ENCODE data around the gene MAP3K10. TPM values are rescaled to one million over a fixed set of nuclear protein-coding genes. Genes with fewer than 3 reads are reported as not detected.

Gene MAP3K10
- total and polyA plus RNA-seq, 9 of the 15 experiments (the other 6 are each of a cell fraction or from before 2014, with no cell fraction given), result 0.01 to 8.0 (median 2.7) TPM; not detected in 1

DNA sequence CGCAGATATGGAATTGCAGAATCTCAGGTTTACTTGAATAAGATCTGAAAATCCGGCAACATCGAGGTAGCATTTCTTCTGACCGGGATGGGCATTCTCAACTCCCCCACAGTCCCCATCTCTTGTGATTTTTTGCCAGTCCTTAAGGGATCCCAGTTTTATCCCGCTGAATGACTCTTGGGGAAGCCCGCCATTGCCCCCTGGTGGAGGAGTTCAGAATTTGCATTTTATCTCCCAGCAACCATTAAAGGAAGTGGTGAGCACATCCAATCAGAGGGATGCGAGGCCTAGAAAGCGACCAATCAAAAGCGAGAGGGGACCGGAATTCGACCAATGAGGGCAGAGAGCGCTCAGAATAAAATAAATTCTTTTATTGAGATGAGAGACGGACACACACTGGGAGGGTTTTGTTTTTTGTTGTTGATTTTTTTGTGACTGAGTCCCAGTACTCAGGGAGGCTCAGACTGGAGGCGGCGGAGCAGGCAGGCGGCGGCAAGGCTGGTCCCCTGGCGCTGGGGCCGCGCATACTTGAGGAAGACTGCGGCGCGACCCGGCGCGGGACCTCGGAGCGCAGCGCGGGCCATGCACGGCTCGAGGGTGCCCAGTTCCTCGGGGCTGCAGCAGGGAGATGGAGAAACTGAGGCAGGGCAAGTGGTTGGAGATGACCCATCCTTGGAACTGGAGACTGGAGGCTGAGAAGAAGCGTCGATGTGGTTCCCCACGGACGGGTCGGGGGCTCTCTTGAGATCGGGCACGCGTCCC, 30.8 kb downstream of the MAP3K10 start (continued):
- TF ChIP-seq, protein P1, sequence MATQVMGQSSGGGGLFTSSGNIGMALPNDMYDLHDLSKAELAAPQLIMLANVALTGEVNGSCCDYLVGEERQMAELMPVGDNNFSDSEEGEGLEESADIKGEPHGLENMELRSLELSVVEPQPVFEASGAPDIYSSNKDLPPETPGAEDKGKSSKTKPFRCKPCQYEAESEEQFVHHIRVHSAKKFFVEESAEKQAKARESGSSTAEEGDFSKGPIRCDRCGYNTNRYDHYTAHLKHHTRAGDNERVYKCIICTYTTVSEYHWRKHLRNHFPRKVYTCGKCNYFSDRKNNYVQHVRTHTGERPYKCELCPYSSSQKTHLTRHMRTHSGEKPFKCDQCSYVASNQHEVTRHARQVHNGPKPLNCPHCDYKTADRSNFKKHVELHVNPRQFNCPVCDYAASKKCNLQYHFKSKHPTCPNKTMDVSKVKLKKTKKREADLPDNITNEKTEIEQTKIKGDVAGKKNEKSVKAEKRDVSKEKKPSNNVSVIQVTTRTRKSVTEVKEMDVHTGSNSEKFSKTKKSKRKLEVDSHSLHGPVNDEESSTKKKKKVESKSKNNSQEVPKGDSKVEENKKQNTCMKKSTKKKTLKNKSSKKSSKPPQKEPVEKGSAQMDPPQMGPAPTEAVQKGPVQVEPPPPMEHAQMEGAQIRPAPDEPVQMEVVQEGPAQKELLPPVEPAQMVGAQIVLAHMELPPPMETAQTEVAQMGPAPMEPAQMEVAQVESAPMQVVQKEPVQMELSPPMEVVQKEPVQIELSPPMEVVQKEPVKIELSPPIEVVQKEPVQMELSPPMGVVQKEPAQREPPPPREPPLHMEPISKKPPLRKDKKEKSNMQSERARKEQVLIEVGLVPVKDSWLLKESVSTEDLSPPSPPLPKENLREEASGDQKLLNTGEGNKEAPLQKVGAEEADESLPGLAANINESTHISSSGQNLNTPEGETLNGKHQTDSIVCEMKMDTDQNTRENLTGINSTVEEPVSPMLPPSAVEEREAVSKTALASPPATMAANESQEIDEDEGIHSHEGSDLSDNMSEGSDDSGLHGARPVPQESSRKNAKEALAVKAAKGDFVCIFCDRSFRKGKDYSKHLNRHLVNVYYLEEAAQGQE (IDR thresholded peaks at IDR 0.05; ENCODE audit: borderline replicate concordance), result peak; percentile 87
- TF ChIP-seq, protein P1 (CRISPR knock-in tag; IDR thresholded peaks at IDR 0.05; ENCODE audit: low read depth), result no peak
- no peak for TF ChIP-seq ZNF311 (CRISPR knock-in tag; IDR thresholded peaks at IDR 0.05)
- no peak for TF ChIP-seq ZNF324 (CRISPR knock-in tag; IDR thresholded peaks at IDR 0.05)
- TF ChIP-seq CREM (IDR thresholded peaks at IDR 0.05; ENCODE audit: low read depth), result no peak
- TF ChIP-seq ZBED1 (IDR thresholded peaks at IDR 0.05), result no peak
- no peak for TF ChIP-seq U2AF2 (optimal IDR thresholded peaks at IDR 0.05; ENCODE audit: low read depth, low read length)
- TF ChIP-seq RBFOX2 (IDR thresholded peaks at IDR 0.05; ENCODE audit: low read depth, low read length), result no peak
- TF ChIP-seq CHD1 (IDR thresholded peaks at IDR 0.05; ENCODE audit: low read length), result no peak
- TF ChIP-seq C11orf30 (IDR thresholded peaks at IDR 0.05; ENCODE audit: low read depth), result no peak
- TF ChIP-seq ZNF253 (CRISPR knock-in tag; conservative IDR thresholded peaks at IDR 0.05), result no peak
- no peak for TF ChIP-seq LARP7 (IDR thresholded peaks at IDR 0.05)
- TF ChIP-seq, protein P2, sequence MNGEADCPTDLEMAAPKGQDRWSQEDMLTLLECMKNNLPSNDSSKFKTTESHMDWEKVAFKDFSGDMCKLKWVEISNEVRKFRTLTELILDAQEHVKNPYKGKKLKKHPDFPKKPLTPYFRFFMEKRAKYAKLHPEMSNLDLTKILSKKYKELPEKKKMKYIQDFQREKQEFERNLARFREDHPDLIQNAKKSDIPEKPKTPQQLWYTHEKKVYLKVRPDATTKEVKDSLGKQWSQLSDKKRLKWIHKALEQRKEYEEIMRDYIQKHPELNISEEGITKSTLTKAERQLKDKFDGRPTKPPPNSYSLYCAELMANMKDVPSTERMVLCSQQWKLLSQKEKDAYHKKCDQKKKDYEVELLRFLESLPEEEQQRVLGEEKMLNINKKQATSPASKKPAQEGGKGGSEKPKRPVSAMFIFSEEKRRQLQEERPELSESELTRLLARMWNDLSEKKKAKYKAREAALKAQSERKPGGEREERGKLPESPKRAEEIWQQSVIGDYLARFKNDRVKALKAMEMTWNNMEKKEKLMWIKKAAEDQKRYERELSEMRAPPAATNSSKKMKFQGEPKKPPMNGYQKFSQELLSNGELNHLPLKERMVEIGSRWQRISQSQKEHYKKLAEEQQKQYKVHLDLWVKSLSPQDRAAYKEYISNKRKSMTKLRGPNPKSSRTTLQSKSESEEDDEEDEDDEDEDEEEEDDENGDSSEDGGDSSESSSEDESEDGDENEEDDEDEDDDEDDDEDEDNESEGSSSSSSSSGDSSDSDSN (IDR thresholded peaks at IDR 0.05; ENCODE audit: borderline replicate concordance in 1 of 2, low read depth in 2 of 2, low read length in 2 of 2), result no peak
- TF ChIP-seq CCNT2 (IDR thresholded peaks at IDR 0.05; ENCODE audit: borderline replicate concordance, extremely low read depth, insufficient read length, low read depth, low read length), result no peak
- TF ChIP-seq RAD21 (CRISPR knock-in tag; conservative IDR thresholded peaks at IDR 0.05 in 1 of 2, IDR thresholded peaks at IDR 0.05 in 1 of 2), result peak; percentile 86 to 93
- no peak for TF ChIP-seq SP1 (CRISPR knock-in tag; IDR thresholded peaks at IDR 0.05)
- TF ChIP-seq, protein P3, sequence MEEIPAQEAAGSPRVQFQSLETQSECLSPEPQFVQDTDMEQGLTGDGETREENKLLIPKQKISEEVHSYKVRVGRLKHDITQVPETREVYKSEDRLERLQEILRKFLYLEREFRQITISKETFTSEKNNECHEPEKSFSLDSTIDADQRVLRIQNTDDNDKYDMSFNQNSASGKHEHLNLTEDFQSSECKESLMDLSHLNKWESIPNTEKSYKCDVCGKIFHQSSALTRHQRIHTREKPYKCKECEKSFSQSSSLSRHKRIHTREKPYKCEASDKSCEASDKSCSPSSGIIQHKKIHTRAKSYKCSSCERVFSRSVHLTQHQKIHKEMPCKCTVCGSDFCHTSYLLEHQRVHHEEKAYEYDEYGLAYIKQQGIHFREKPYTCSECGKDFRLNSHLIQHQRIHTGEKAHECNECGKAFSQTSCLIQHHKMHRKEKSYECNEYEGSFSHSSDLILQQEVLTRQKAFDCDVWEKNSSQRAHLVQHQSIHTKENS (CRISPR knock-in tag; IDR thresholded peaks at IDR 0.05), result no peak

Data from K562 (cell line).